Neural crest cell (in vitro differentiated cells): ENCODE results near the gene RALGAPA1. TPM values are rescaled to one million over a fixed set of nuclear protein-coding genes. Genes with fewer than 3 reads are reported as not detected.
"Not testable (repeated sequence)": the region's sequence is repeated elsewhere in the genome, so short reads cannot be mapped to it uniquely, and the experiment has no call there.

ENCODE experiments used
- DNase-seq: peaks from one replicate; pipeline ENCODE4 v3.0.0; 2021; ENCODE audit warnings: low read depth, mixed read lengths, low spot score
- H3K27ac Mint-ChIP-seq: one replicate; pipeline ENCODE4 v1.8.0; 2021; ENCODE audit warnings: mild to moderate bottlenecking, mixed read lengths; ENCODE audit not compliant: unreplicated experiment
- H3K27me3 Mint-ChIP-seq: 2 replicates; pipeline ENCODE4 v1.8.0; 2021; ENCODE audit warnings: low read depth, mild to moderate bottlenecking, mixed read lengths
- H3K36me3 Mint-ChIP-seq: 2 replicates; pipeline ENCODE4 v1.8.0; 2021; ENCODE audit warnings: low read depth, mild to moderate bottlenecking, mixed read lengths
- H3K4me1 Mint-ChIP-seq: 2 replicates; pipeline ENCODE4 v1.8.0; 2021; ENCODE audit warnings: mixed read lengths
- H3K4me3 Mint-ChIP-seq: one replicate; pipeline ENCODE4 v1.8.0; 2021; ENCODE audit warnings: mild to moderate bottlenecking, mixed read lengths
- H3K9me3 Mint-ChIP-seq: 2 replicates; pipeline ENCODE4 v1.8.0; 2021; ENCODE audit warnings: mixed read lengths
- CTCF ChIP-seq: fragments of 200-600 bp; sonication (generic); conservative IDR thresholded peaks from 2 replicates; pipeline ENCODE4 v1.5.0; 2021; ENCODE audit warnings: antibody characterized with exemption, mild to moderate bottlenecking
- total RNA-seq: library from RNA; stranded (reverse); gene quantifications from 2 replicates; pipeline ENCODE4 v1.2.1, GENCODE V29; 2021

Gene RALGAPA1
- total RNA-seq, 1 donor from 2014 or later: 46.0 TPM

GRCh38 chr14:35851823-35852222 is 42.7 kb upstream of the RALGAPA1 start:
- Mint-ChIP-seq H3K27ac (no peak overlapping the region), H3K9me3 (no peaks in the 10 kb centered on the region), H3K36me3 (peaks cover 29% of the 10 kb centered on the region), H3K4me3 (no peak overlapping the region), H3K4me1 (peaks cover 8% of the 10 kb centered on the region), H3K27me3 (no peaks in the 10 kb centered on the region)
- no peak for DNase-seq
- no peak for TF ChIP-seq CTCF

GRCh38 chr14:35849122-35849521 is 40.0 kb upstream of the RALGAPA1 start:
- no peak for TF ChIP-seq CTCF
- Mint-ChIP-seq H3K27me3 (no peaks in the 10 kb centered on the region), H3K4me1 (no peaks in the 10 kb centered on the region), H3K27ac (no peak overlapping the region), H3K4me3 (no peak overlapping the region), H3K9me3 (no peaks in the 10 kb centered on the region), H3K36me3 (peaks cover 35% of the 10 kb centered on the region)
- no peak for DNase-seq

GRCh38 chr14:35847636-35848035 is 38.5 kb upstream of the RALGAPA1 start:
- DNase-seq: no peak
- Mint-ChIP-seq H3K36me3 (peaks cover 47% of the 10 kb centered on the region), H3K9me3 (peaks cover 5% of the 10 kb centered on the region), H3K27me3 (no peaks in the 10 kb centered on the region), H3K4me3 (no peak overlapping the region), H3K4me1 (no peaks in the 10 kb centered on the region), H3K27ac (no peak overlapping the region)
- no peak for TF ChIP-seq CTCF

- H3K4me1 Mint-ChIP-seq: no peaks in the 10 kb centered on the region
- H3K27ac Mint-ChIP-seq: no peak overlapping the region
- H3K27me3 Mint-ChIP-seq: no peaks in the 10 kb centered on the region
- no peak for TF ChIP-seq CTCF
- no peak for DNase-seq
- H3K36me3 Mint-ChIP-seq: peaks cover 56% of the 10 kb centered on the region
- H3K9me3 Mint-ChIP-seq: peaks cover 21% of the 10 kb centered on the region
- H3K4me3 Mint-ChIP-seq: no peak overlapping the region
Measured at GRCh38 chr14:35844494-35844893, 35.4 kb upstream of the RALGAPA1 start.

GRCh38 chr14:35842245-35842644 is 33.1 kb upstream of the RALGAPA1 start:
- H3K27ac Mint-ChIP-seq, H3K27me3 Mint-ChIP-seq, H3K4me1 Mint-ChIP-seq, DNase-seq, H3K4me3 Mint-ChIP-seq: not testable (repeated sequence)
- peaks cover 24% of the 10 kb centered on the region for H3K9me3 Mint-ChIP-seq
- peaks cover 69% of the 10 kb centered on the region for H3K36me3 Mint-ChIP-seq

GRCh38 chr14:35841704-35842103 is 32.6 kb upstream of the RALGAPA1 start:
- peaks cover 24% of the 10 kb centered on the region for H3K9me3 Mint-ChIP-seq
- not testable (repeated sequence) for DNase-seq, H3K4me3 Mint-ChIP-seq, H3K27me3 Mint-ChIP-seq, H3K4me1 Mint-ChIP-seq, H3K27ac Mint-ChIP-seq
- peaks cover 73% of the 10 kb centered on the region for H3K36me3 Mint-ChIP-seq
